Measurements from ENCODE around the gene HSPG2. TPM values are rescaled to one million over a fixed set of nuclear protein-coding genes. Genes with fewer than 3 reads are reported as not detected.

Gene HSPG2
- total and polyA plus RNA-seq, 11 donors: 164 to 608 (median 304) TPM

DNA sequence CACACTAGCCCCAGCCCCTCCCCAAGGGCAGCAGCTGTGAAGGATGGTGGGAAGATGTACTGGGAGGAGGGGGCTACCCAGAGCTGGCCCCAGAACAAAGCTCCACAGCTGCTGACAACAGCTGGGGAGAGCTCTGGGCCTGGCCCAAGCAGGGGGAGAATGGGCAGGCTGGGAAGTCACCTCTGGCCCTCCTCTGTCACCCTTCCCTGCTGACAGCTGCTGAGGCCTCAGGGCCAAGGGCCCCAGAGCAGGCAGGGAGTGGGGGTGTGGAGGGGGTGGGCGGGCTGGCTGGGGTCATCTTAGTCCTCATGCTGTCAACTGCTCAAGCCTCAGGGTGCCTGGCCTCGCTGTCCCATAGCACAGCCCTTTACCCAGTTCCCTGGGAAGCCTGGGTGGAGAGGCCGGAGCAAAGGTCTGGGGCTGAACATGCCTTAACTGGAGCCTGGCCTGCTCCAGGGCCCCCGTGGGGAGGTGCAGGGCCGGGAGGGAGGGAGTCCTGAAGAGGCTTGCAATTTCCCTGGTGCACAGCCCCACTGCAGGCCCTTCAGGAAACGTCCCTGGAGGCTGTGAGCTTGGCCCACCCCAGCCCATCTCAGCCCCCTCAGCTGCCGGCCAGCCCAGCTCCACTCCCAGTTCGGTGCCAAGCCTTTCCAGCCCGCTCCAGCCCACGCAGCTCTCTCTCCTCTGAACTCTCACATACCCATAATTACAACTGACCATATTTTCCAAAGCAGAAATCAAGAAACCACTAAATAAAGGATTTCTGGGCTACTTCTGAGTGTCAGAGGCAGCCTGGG, 25.7 kb downstream of the HSPG2 start:
- 0 to 21% (median 9%) methylated on average over 3 to 10 of the region's 10 CpGs for WGBS, 4 donors
- H3K36me3 ChIP-seq: peaks cover 0 to 27% (median 4%) of the 10 kb centered on the region in 9 donors
- peaks cover 42 to 100% (median 99%) of the 10 kb centered on the region in 12 donors for H3K4me1 ChIP-seq
- TF ChIP-seq, protein P1, sequence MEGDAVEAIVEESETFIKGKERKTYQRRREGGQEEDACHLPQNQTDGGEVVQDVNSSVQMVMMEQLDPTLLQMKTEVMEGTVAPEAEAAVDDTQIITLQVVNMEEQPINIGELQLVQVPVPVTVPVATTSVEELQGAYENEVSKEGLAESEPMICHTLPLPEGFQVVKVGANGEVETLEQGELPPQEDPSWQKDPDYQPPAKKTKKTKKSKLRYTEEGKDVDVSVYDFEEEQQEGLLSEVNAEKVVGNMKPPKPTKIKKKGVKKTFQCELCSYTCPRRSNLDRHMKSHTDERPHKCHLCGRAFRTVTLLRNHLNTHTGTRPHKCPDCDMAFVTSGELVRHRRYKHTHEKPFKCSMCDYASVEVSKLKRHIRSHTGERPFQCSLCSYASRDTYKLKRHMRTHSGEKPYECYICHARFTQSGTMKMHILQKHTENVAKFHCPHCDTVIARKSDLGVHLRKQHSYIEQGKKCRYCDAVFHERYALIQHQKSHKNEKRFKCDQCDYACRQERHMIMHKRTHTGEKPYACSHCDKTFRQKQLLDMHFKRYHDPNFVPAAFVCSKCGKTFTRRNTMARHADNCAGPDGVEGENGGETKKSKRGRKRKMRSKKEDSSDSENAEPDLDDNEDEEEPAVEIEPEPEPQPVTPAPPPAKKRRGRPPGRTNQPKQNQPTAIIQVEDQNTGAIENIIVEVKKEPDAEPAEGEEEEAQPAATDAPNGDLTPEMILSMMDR (IDR thresholded peaks at IDR 0.05): no peak
- intact Hi-C loops (cut with DNase I): loop anchor here in 2 of 10 donors (2.0 kb wide), 4 partner anchors 13 to 21 kb away; no protein-coding TSS in a partner anchor
- H3K27ac ChIP-seq: peak overlapping the region; percentile 75 to 98 (median 89)
- DNase-seq (peak; percentile 81 to 91 (median 88)), ATAC-seq (peak; percentile 54 to 71 (median 68))
- H3K27me3 ChIP-seq: no peaks in the 10 kb centered on the region
- no peaks in the 10 kb centered on the region for H3K9me3 ChIP-seq
- no peak overlapping the region for H3K4me3 ChIP-seq

GRCh38 chr1:21910558-21911204, 26.4 kb downstream of the HSPG2 start:
- TF ChIP-seq, protein P1 (IDR thresholded peaks at IDR 0.05): no peak
- DNase-seq (peak in 1 of 5 donors; percentile 24), ATAC-seq (no peak)
- WGBS, 4 donors: 35 to 46% (median 41%) methylated on average over 9 to 11 of the region's 11 CpGs
- H3K9me3 ChIP-seq: no peaks in the 10 kb centered on the region
- H3K36me3 ChIP-seq: peaks cover 0 to 24% (median 0%) of the 10 kb centered on the region in 9 donors
- H3K27ac ChIP-seq: peak overlapping the region; percentile 75 to 98 (median 89)
- no peak overlapping the region for H3K4me3 ChIP-seq
- H3K27me3 ChIP-seq: no peaks in the 10 kb centered on the region
- peaks cover 42 to 100% (median 99%) of the 10 kb centered on the region in 12 donors for H3K4me1 ChIP-seq
- intact Hi-C loops (cut with DNase I): loop anchor here in 2 of 10 donors (2.0 kb wide), 2 partner anchors 14 to 22 kb away; no protein-coding TSS in a partner anchor

GRCh38 chr1:21909787-21910503, 27.2 kb downstream of the HSPG2 start:
- WGBS, 4 donors: 6 to 12% (median 9%) methylated on average over 7 to 9 of the region's 9 CpGs
- TF ChIP-seq, protein P1 (IDR thresholded peaks at IDR 0.05): no peak
- TF ChIP-seq POLR2A (IDR thresholded peaks at IDR 0.05): peak in 1 of 2 donors; percentile 28
- Histone ChIP-seq H3K4me1 (peaks cover 38 to 100% (median 98%) of the 10 kb centered on the region in 12 donors), H3K36me3 (peaks cover 0 to 25% (median 0%) of the 10 kb centered on the region in 9 donors), H3K4me3 (no peak overlapping the region), H3K27ac (peak overlapping the region; percentile 75 to 98 (median 89)), H3K9me3 (no peaks in the 10 kb centered on the region), H3K27me3 (no peaks in the 10 kb centered on the region)
- DNase-seq: peak; percentile 84 to 90 (median 87)
- intact Hi-C loops (cut with DNase I): loop anchor here in 2 of 10 donors (2.0 kb wide), 2 partner anchors 15 to 23 kb away; no protein-coding TSS in a partner anchor
- ATAC-seq: peak; percentile 43 to 69 (median 54)
